Adrenal gland (tissue), 5 donors: ENCODE data around the gene RUFY1.

Experiments used
- POLR2A ChIP-seq, 2 donors: fragments of 450-650 bp; IDR thresholded peaks; one replicate each; pipeline ENCODE4 v1.6.1; 2017; ENCODE audit warnings: antibody characterized with exemption in 2 of 2, mild to moderate bottlenecking in 2 of 2, moderate library complexity in 1 of 2
- TF ChIP-seq, protein P1 (sequence below), 6 experiments: fragments of 450-650 bp in 4 of 6; fragments of 200-600 bp in 2 of 6; sonication (generic) in 1 of 6; IDR thresholded peaks; 1 replicate in 5 of 6; 2 replicates in 1 of 6; pipeline versions ENCODE4 v1.5.1 to v1.8.0; 2016 to 2021; ENCODE audit warnings: antibody characterized with exemption in 6 of 6, mild to moderate bottlenecking in 2 of 6, moderate library complexity in 1 of 6
- donor health status: DM: no; HTN: no; CAD: no.

DNA sequence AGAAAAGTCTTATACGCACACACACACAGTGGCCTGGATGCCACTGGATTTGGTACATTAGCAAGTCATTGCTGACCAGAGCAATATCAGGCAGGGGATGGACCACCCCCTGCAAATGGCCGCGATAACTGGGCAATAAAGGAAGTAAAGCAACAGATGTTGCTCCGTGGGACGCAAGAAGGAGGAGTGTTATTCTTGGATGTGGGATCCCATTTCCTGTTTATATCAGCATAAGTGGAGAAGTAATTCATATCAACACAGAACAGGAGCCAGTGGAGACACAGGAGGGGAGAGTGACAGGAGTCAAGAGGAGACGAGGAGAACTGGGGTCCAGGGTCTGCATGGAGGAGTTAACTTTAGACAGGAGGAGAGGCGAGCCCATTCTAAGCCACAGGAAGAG, 18.4 kb downstream of the RUFY1 start:
- no peak for TF ChIP-seq POLR2A (IDR thresholded peaks at IDR 0.05)
- TF ChIP-seq, protein P1, sequence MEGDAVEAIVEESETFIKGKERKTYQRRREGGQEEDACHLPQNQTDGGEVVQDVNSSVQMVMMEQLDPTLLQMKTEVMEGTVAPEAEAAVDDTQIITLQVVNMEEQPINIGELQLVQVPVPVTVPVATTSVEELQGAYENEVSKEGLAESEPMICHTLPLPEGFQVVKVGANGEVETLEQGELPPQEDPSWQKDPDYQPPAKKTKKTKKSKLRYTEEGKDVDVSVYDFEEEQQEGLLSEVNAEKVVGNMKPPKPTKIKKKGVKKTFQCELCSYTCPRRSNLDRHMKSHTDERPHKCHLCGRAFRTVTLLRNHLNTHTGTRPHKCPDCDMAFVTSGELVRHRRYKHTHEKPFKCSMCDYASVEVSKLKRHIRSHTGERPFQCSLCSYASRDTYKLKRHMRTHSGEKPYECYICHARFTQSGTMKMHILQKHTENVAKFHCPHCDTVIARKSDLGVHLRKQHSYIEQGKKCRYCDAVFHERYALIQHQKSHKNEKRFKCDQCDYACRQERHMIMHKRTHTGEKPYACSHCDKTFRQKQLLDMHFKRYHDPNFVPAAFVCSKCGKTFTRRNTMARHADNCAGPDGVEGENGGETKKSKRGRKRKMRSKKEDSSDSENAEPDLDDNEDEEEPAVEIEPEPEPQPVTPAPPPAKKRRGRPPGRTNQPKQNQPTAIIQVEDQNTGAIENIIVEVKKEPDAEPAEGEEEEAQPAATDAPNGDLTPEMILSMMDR (IDR thresholded peaks at IDR 0.05): no peak
